ENCODE measurements around the gene IFITM2.

The IFITM2 gene

GRCh38 chr11:357582-357981 is 50.0 kb downstream of the IFITM2 start:
- H3K27ac ChIP-seq: no peak overlapping the region
- no peak for TF ChIP-seq CTCF (conservative IDR thresholded peaks at IDR 0.05; ENCODE audit: low read depth)
- DNase-seq (ENCODE audit: low spot score): no peak
- CTCF ChIA-PET: no interaction called here
- POLR2A ChIA-PET (ENCODE audit: low non-redundant PET): no interaction called here

GRCh38 chr11:358129-358800 is 50.6 kb downstream of the IFITM2 start:
- ChIA-PET POLR2A (ENCODE audit: low non-redundant PET) (no interaction called here), CTCF (interaction anchor here (1.1 kb wide), 1 partner anchor 46 kb away, joined by 3 read pairs; no protein-coding TSS in a partner anchor)
- peak overlapping the region; percentile 20; the same call in 1 of the 2 replicates for H3K27ac ChIP-seq
- no peak for DNase-seq (ENCODE audit: low spot score)
- no peak for TF ChIP-seq CTCF (conservative IDR thresholded peaks at IDR 0.05; ENCODE audit: low read depth)

Data from RWPE1 (cell line).